GM19452 (cell line): ENCODE data around the gene NTRK2.

Experiments
- ATAC-seq: cut with Tn5 transposase; IDR thresholded peaks from one replicate; pipeline ENCODE4 v1.9.1; 2021; ENCODE audit not compliant: unreplicated experiment

The NTRK2 gene

DNA sequence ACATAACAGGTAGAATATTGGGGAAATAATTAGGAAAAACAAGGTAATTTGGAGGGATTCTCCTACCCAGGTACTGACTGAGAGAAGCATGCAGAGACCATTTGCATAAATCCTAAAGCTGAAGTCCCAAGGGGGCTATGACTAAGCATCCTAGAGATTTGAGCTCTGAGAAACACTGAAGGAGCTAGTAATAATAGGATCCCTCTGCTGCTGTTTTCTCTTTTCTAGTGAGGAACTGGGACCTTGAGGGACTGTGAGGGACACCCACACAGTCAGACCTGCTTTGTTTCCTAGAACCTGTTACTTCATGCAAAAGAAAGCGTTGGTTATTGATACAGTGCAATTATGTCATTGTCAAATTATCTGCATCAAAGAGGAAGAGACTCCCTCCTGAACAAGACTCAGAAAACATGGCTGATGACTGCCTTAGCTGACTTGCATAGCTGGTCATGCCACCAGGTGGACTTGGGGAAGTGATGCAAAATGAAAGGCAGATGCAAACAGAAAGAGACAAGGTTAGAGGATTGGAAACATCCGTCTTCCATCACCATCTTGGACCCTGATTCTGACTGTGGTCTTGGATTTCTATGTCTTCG, 335.4 kb downstream of the NTRK2 start:
- no peak for ATAC-seq

DNA sequence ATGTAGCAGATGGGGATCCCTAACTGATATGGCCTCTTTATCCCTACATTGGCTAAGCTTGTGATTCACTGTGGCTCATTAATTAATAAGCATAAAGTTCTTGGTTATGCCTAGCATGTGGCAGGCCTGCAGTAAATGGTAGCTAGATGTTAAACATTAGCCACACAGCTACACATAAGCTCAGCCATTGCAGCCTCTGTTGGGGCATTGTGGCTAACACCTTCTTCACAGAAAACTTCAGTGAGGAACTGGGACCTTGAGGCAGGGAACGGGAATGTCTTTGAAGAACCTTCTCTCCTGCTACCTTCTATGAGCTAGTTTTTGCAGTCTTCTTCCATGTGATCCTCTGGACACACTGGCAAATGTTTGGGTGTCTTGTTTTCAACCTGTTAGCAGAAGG, 338.2 kb downstream of the NTRK2 start:
- ATAC-seq = no peak

DNA sequence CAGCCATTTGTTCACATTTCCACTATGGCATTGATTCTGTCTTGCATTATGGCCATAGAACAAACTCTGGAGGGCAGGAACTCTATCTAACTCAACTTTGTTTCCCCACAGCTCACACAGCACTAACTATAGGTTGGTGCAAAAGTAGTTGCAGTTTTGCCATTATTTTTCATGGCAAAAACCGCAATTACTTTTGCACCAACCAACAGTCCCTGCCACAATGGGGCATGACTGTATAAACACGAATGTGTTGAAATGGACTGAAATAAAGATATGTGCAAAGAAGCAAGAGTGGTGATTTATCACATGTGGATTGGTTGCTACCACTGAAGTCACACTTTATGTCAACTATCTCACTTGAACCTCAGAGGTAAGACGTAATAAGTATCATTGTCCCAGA, 338.7 kb downstream of the NTRK2 start:
- ATAC-seq = no peak

DNA sequence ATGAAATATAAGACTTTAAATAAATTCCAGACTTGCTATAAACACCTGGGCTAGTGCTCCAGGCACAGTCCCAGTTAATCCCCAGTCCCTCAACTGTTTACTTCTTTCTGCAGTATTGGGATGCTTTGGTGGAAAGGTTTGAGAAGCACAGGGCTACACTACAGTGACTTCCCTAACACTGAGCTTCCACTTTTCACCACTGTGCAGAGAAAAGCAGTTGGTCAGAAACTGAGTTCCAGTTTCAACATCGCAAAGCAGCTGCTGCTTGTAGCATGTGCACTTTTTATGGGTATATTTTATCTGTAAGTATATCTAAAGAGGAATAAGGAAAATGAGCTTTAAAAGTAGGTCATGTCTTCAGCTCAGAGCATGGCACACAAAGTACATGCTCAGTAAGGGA, 339.7 kb downstream of the NTRK2 start:
- peak; percentile 86 for ATAC-seq

DNA sequence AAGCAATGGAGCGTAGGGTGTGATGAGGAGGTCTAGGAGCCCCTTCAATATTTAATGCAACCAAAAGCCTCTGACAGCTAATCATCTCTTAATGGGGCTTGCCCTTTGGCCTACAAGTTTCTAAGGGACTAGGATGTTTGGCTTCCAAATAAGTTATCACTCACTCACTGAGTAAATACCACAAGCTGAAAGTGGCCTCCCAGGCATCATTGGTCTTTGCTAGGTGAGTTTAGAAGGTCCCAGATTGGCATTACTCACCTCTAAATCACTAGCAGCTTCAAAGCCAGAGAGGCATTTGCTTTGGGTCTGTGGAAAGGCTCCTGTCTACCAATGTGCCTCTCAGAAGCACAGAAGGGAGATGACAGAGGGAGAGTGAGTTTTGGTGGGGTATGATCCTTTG, 344.2 kb downstream of the NTRK2 start:
- no peak for ATAC-seq

DNA sequence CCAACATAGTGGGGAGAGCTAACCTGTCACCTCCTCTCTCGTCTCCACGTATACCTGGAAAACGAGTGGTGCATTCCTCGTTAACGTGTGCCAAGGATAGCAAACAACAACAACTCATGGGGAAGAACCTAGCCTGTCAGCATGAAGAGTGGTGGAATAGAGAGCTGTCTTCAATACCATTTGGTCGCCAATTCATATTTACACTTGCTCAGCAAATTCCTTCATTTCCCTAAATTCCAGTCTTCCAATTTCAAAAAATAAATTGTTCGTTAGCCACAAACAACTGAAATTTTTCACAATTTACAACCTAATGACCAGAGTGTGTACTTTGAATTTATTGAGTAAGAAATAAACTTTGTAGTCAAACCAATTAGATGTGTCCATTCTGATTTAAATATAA, 344.8 kb downstream of the NTRK2 start:
- ATAC-seq = no peak

DNA sequence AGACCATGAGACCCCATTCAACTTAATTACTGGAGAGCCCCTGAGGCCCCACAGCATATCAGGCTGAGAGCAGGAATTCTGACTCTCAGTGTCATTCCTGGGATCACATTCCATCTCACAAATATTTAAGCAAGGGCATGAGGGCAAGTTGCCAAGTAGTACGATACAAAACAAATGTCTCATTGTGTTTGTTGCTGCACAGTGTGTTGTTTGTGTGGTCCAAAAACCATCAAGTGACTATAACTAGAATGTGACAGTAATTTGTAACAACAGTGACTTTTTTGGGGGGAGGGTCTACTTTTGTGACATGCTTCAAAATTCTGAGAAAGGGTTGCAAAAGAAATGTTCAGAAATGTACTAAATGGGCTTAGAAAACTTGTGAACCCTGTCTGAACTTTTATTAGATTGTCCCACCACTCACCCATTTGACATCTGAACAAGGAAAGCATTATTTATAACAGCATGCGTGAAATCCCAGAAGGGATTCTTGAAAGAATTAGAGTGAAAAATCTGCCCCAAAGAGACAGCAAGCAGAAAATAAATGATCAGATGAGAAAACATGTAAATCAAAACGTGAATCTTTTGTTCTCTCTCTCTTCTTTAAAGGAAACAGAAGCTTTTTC, 347.0 kb downstream of the NTRK2 start:
- ATAC-seq = no peak

DNA sequence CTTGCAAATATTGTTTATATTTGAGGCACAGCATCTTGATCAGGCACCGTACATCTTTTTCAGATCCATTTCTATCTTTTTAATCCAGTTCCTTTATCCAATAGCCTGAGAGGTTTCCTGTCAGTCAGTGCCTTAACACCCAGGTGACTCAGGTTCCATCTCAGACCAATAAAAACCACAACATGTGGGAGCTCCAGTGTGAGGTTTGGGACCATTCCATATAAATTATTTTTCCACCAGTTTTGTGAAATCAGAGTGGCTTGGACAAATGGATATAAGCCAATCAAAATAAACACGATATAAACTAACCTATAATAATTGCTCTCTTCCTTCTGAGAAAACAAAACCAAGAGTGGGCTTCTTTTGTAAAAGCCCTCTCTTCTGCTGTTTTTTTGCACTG, 351.3 kb downstream of the NTRK2 start:
- ATAC-seq = no peak

DNA sequence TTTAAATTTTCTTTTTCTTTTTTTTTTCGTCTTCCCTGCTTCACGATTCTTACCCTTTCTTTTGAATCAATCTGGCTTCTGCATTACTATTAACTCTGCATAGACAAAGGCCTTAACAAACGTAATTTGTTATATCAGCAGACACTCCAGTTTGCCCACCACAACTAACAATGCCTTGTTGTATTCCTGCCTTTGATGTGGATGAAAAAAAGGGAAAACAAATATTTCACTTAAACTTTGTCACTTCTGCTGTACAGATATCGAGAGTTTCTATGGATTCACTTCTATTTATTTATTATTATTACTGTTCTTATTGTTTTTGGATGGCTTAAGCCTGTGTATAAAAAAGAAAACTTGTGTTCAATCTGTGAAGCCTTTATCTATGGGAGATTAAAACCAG, 352.2 kb downstream of the NTRK2 start:
- ATAC-seq = no peak

DNA sequence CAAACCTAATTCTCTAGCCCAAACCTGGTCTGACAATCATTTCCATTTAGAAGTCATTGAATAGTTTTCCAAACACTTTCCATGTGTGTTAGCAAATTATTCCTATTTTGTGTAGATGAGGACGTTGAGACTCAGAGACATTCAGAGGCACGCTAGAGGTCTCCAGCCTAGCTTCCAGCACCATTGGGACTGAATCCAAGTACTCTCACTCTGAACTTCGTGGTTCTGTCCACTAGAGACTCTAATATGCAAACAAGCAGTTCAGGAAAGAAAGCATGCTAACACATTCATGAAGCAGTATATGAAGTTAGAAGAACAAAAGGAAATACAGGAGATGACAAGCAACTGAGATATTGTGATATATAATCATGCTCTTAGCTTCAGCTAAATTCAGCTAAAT, 354.8 kb downstream of the NTRK2 start:
- ATAC-seq = no peak

DNA sequence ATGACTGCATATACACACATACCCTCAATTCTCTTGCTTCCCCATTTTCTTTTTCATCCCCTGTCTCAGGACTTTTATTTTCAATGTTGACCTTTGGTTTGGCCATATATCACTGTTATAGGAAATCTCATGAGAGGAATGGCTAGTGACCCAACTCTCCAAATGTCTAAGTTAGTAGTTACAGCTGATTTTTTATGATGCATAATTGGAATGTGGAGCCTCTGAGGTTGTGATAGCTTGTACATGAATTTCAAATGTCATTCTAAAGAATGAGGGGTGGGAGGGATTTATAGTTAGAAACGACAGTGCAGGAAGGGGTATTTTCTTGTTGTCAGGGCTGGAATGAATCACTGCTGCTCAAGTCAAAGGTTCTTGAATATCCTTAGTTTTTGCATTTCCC, 356.1 kb downstream of the NTRK2 start:
- no peak for ATAC-seq

DNA sequence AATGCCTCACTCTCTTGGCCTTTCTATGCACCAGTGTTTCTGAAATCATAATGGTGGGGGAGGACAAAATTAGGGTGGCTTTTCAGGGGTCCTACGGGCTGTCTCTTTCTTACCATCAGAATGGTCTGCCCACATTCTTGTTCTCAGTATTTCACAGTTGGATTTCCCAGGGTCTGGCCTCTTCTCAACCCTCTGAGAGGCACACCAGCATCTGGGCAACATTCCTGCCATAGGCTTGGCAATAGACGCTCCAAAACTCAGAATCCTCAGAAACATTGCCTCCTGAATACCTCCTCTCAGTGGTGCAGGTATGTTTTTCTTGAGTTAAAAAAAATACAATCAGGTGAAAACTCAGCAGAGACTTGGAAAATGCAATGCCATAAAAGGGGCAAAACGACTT, 358.3 kb downstream of the NTRK2 start:
- no peak for ATAC-seq

DNA sequence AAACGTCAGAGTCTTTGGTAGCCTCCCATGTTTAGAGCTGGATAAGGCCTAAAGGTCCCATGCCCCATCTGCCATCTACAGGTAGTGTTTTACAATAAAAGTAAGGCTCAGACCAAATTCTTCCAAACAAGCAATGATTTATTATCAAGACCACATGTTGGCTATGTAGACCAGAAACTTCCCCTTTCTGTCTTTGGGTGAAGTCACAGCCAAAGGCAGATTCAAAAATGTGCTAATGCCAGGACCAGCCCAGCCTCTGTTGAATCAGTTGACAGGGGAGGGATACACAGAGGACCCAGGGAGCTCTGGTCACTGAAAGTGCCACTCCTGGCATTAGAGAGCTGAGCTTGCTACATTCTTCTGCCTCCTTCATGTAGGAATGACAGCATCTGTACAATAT, 360.8 kb downstream of the NTRK2 start:
- no peak for ATAC-seq

DNA sequence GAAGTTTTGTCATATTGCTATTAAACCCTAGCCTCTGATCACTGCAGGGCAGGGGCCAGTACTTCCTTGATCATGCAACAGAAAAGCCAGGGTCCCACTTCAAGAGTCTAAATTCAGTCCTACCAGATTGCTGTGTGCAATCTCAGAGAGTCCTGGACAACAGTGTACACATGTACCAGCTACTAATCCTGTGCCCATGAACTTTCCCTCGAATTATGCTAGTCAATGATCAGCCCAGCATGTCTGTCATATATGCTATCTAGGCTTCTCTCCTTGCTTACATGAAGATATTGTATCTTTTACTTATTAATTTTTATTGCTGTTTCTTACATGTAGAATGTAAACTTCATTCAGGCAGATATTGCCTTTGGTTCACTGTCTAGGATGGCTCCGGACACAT, 367.0 kb downstream of the NTRK2 start:
- ATAC-seq = no peak

DNA sequence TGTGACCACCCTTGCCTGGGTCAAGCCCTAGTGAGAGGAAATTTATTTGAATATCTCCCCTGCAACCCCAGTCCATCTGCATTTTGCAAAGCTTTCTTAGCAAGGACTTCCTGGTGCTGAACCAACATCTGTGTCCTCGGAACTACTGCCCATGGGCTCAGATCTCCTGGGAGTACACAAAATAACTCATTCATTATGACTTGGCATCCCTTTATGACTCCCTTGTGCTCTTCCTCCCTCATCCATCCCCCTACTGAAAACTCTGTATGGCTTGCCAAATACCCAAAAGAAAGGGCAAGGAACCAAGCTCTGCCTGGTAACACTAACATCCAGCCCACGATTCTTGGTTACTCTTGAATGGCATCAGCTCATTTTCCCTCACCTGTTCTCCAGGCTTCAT, 368.5 kb downstream of the NTRK2 start:
- ATAC-seq = no peak

DNA sequence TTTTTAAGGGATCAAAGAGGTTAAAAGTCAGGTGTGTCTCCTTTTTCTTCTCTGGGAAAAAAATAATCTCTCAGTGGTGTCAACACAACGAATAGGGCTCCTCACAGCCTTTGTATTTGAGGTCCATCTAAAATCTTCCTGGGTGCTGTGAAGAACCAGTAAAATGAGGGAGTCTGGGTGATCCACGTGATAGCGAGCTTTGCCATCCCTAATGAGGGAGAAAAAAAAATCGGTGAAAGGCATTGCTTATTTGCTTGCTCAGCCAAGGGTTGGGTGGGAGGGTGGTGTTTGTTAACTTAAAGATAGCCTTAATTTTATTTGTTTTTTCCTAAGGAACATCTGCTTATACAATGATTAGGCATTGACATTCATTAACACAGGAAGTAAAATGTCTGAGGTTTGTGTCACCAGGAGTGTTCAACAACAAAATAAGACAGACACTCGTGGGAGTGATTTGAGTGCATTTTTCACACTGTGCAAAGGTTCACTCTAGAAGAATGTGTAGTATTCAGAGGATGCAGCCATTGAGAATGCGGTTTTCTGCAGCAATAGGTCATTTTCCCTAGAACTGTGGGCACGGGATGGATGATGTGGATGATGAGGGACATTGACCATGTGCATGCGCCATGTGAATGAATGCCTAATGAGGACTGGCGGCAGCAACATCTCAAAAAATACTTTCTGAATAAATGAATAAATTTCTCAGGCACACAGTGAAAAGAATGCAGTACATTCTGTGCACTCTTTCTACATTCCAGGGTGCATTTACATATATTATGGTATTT, 369.5 kb downstream of the NTRK2 start:
- ATAC-seq = no peak

DNA sequence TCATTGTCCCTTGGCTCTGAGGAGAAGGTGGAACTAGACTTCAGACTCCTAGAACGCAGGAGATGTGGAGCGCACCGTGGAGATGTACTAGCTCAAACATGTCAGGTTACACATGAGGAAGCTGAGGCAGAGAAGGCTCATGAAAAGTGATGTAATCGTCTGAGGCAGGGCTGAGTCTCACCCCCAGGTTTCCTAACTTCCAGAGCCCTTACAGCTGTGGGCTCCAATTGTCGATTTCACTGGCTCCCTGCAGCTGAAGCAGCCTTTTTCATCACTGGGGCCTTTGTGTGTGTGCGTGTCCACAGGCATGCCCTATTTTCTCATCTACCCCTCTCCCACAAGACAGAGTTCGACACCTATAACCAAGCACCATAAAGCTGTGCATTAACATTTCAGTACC, 370.6 kb downstream of the NTRK2 start:
- ATAC-seq = no peak

DNA sequence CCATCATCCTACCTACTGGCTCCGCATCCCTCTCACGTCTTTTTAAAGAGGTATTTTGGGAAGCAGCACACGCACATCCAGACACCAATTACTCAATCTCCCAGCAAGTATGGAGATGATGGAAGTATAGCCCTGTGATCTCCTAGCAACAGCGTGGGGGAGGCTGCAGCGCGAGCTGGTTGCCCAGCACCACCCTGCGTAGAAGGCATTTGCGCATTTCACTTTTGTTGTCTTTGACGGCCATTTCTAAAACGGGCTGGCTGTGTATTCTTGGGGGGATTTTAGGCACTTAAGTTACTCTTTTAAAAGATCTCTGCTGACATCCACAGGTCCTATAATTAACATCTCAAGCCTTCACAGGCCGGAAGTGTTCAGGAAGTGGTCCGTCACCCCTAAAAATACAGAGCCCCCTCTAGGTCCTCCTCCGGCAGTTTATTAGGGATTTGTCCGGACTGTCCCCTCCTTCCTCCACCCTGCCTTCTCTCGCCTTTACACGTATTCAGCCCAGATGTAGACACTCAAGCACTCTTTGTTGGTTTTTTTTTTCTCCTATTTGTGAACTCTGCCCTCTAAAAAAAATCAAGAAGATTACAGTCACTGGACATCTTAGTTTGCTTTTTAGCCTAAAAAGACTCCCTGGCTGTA, 371.4 kb downstream of the NTRK2 start:
- ATAC-seq = no peak

DNA sequence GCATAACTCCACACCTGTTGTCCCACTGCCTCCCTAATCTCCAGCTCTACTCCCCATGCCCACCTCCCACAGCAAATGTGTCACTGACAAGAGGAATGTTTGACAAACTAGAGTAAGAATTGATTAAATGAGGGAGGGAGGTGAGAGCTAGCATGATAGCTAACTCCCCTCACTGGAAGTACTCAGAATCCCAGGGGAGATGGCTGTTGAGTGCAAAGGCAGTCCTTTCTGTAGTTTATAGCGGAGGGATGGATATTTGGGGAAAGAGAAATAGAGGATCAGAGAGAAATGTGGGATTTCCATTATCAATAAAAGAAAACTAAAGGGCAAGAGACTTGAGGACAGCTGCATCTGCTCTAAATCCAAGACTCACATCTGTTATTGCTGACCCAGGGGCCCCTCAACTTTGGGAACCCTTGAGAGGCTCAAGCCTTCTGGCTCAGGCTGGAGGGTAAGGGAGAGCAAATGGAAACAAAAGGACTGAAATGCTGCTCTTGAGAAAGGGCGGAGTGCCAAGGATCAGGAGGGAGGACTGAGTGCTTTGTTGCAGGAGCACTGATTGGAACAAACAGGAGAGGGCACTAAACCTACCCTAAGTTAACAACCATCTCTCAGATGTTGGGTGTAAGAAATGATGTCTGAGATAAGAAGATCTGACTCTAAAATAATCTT, 372.1 kb downstream of the NTRK2 start:
- no peak for ATAC-seq

DNA sequence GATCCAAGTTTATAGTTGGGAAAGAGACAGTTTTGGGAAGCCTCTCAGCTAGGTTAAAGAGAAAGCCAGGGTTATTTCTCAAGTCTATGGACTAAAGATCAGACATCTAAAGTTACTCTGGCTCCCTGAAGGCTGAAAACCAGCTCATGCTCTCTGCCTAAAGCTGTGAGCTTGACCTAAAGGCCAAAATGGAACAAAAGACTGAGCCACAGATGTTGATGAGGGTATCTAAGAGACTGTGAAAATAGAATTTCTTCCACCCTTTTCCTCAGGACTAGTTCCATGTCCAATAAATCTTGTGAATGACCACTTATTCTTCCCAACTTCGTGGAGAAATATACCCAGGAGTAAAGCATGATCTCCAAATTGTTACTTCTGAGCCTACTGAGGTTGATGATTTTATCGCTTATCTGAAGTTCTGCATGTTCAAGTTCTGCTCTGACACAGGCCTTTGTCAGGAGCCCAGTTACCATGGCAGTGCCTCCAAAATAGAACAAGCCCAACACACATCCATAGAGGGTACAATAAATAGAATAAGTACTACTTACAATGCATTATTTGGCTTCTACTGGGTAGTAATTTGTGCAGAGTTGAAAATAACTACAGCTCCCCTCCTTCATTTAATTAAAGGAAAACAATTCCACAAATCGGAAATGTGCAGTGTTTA, 373.6 kb downstream of the NTRK2 start:
- no peak for ATAC-seq

DNA sequence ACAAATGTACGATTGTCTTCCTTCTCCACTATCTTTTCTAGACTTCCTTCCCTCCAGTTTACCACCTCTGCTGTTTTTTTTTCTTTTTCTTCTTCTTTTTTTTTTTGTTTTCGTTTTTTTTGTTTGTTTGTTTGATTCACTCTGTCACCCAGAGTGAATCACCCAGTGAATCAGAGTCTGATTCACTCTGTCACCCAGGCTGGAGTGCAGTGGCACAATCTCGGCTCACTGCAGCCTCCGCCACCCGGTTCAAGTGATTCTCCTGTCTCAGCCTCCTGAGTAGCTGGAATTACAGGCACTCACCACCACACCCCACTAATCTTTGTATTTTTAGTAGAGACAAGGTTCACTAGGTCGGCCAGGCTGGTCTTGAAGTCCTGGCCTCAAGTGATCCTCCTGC, 375.7 kb downstream of the NTRK2 start:
- ATAC-seq = no peak
